Activated T-helper 1 cell treated with anti-CD3 and anti-CD28 coated beads, Interleukin-12 subunit alpha, Interleukin-12 subunit beta, Interleukin-2, Interleukin-4 antibody, amounts not matched to agents 30 ng/mL and 10 ng/mL and 1 ng/mL, durations not matched to agents 14 hours and 24 hours and 36 hours (primary cell): ENCODE measurements around the gene MAN1C1. TPM values are rescaled to one million over a fixed set of nuclear protein-coding genes. Genes with fewer than 3 reads are reported as not detected.
"Not testable (repeated sequence)": the region's sequence is repeated elsewhere in the genome, so short reads cannot be mapped to it uniquely, and the experiment has no call there.

ENCODE experiments used
- DNase-seq: peaks from one replicate; pipeline ENCODE4 v3.0.0; 2021; ENCODE audit warnings: low spot score
- H3K27ac Mint-ChIP-seq: one replicate; pipeline ENCODE4 v1.8.0; 2021; ENCODE audit warnings: mild to moderate bottlenecking, mixed read lengths
- H3K27me3 Mint-ChIP-seq: one replicate; pipeline ENCODE4 v1.8.0; 2022; ENCODE audit warnings: mild to moderate bottlenecking, moderate library complexity, mixed read lengths; ENCODE audit not compliant: insufficient read depth
- H3K36me3 Mint-ChIP-seq: one replicate; pipeline ENCODE4 v1.8.0; 2021; ENCODE audit warnings: low read depth, mixed read lengths
- H3K4me1 Mint-ChIP-seq: one replicate; pipeline ENCODE4 v1.8.0; 2021; ENCODE audit warnings: low read depth, mixed read lengths
- H3K4me3 Mint-ChIP-seq: one replicate; pipeline ENCODE4 v1.8.0; 2021; ENCODE audit warnings: mild to moderate bottlenecking, moderate library complexity, mixed read lengths
- H3K9me3 Mint-ChIP-seq: one replicate; pipeline ENCODE4 v1.8.0; 2021; ENCODE audit warnings: mixed read lengths
- intact Hi-C: fragments of 100-400 bp; cut with micrococcal nuclease; formaldehyde crosslinking; loops from one replicate; pipeline ENCODE4 v1.15.1; 2024
- total RNA-seq: library from RNA; stranded (reverse); gene quantifications from 2 replicates; pipeline ENCODE4 v1.2.3, GENCODE V29; 2022

MAN1C1 gene
- total RNA-seq, 1 donor from 2014 or later = 0.83 TPM

GRCh38 chr1:25727635-25728286 lies 111.2 kb downstream of the MAN1C1 start:
- peaks cover 17% of the 10 kb centered on the region for H3K4me1 Mint-ChIP-seq
- H3K9me3 Mint-ChIP-seq = no peaks in the 10 kb centered on the region
- peaks cover 57% of the 10 kb centered on the region for H3K27me3 Mint-ChIP-seq
- H3K27ac Mint-ChIP-seq = no peak overlapping the region
- no peak for DNase-seq
- intact Hi-C loops = no loop called here
- H3K36me3 Mint-ChIP-seq = no peaks in the 10 kb centered on the region
- no peak overlapping the region for H3K4me3 Mint-ChIP-seq

DNA sequence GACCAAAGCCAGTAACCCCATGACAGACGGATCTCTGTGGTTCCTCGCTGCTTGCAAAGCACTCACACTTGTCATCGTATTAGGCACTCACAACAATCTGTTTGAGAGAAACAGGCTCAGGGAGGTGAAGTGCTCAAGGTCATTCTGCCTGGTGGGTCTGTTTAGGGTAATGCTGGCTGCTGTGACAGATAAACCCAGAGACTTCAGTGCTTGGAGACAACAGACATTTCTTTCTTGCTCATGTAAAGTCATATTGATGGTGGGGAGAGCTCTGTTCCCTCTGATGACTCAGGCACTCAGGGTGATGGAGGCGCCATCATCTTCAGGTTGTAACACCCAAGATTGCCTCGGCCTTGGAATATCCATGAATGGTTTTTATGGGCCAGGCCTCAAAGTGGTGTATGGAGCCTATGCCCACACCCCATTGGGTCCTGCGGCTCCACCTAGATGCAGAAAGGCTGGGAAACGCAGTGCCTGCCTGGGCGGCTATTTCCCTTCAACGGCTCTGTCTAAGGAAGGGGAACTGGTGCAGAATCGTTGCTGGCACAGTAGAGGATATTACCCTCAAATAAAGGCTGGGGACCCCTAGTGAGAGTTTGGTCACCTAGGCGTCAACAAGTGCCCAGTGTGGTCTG lies 111.8 kb downstream of the MAN1C1 start:
- intact Hi-C loops = no loop called here
- Mint-ChIP-seq H3K4me1 (peaks cover 17% of the 10 kb centered on the region), H3K27me3 (peaks cover 60% of the 10 kb centered on the region)

DNA sequence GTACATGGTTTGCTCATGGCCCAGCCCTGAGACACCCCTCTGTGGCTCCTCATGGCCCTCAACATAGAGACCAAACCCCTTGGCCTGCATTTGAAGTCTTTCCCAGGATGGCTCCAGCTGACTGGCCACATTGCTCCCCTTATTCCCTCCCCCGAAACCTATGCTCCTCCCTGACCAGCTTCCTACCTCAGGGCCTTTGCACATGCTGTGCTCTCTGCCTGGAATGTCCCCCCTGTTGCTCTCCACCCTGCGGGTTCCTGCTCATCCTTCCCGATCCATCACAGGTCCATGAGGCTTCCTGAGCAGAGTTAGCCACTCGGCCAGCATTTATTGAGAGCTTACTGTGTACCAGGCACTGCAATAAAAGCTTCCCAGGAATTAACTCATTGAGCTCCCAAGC lies 112.5 kb downstream of the MAN1C1 start:
- Mint-ChIP-seq H3K4me3 (no peak overlapping the region), H3K4me1 (peaks cover 17% of the 10 kb centered on the region), H3K27ac (no peak overlapping the region), H3K27me3 (peaks cover 57% of the 10 kb centered on the region), H3K36me3 (no peaks in the 10 kb centered on the region), H3K9me3 (no peaks in the 10 kb centered on the region)
- no peak for DNase-seq
- intact Hi-C loops = no loop called here

More for the DNA sequence above, 111.8 kb downstream of the MAN1C1 start:
- Mint-ChIP-seq H3K4me3 (no peak overlapping the region), H3K9me3 (no peaks in the 10 kb centered on the region), H3K36me3 (no peaks in the 10 kb centered on the region), H3K27ac (no peak overlapping the region)
- no peak for DNase-seq

DNA sequence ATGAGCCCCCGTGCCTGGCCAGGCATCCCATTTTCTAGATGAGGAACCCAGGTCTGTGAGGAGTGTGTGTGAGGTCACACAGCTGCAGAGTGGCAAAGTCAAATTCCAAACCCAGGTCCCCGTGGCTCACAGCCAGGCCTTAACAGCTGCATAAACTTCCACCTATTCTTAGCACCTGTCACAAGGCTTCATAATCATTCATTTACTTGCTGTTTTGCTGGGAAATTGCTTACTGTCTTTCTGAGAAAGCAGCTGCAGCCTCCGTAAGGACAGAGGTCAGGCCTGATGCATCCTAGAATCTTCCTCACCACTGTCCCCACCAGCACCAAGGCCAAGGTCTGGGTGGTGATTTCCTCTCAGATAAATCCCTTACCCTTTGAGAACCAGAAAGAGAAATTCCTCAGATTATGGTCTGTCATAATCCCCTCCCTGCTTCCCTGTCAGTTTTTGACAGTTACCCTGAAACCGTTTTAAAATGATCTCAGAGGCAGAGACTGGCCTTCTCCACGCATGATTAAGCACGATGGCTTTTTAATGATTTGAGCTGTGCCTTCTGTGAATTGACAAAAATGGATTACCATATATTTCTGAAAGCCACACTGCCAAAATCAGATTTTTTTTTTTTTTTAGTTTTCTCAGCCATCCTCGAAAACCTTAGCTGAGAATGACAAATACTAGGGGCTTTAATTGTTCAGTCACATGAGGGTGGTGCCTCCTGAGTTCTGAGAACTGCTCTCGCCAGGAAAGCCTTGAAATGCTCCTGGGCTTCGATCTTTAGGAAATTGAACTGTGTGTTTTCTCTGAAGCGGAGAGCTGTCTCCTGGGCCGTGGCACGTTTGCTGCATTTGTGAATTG lies 113.4 kb downstream of the MAN1C1 start:
- Mint-ChIP-seq H3K4me1 (peaks cover 17% of the 10 kb centered on the region), H3K9me3 (no peaks in the 10 kb centered on the region), H3K4me3 (no peak overlapping the region), H3K27me3 (peaks cover 48% of the 10 kb centered on the region), H3K27ac (no peak overlapping the region), H3K36me3 (no peaks in the 10 kb centered on the region)
- DNase-seq = no peak
- intact Hi-C loops = loop anchor here (1.0 to 2.0 kb wide), 2 partner anchors 45 to 54 kb away; no protein-coding TSS in a partner anchor

DNA sequence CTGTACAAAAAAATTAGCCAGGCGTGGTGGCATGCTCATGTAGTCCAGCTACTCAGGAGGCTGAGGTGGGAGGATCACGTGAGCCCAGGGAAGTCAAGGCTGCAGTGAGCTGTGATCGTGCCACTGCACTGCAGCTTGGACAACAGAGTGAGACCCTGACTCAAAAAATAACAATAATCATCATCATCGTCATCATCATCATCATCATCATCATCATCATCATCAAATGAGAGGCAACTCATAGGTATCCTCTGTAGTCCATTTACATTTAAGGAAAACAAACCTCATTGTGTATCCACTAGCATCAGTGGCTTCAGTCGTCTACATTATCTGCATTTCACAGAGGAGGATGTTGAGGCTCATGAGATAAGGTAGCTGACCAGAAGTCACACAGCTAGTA lies 114.6 kb downstream of the MAN1C1 start:
- H3K9me3 Mint-ChIP-seq = no peaks in the 10 kb centered on the region
- no peak for DNase-seq
- intact Hi-C loops = loop anchor here (2.0 kb wide), 1 partner anchor 44 kb away; no protein-coding TSS in a partner anchor
- H3K27me3 Mint-ChIP-seq = peaks cover 43% of the 10 kb centered on the region
- H3K36me3 Mint-ChIP-seq = no peaks in the 10 kb centered on the region
- no peak overlapping the region for H3K27ac Mint-ChIP-seq
- peaks cover 17% of the 10 kb centered on the region for H3K4me1 Mint-ChIP-seq
- no peak overlapping the region for H3K4me3 Mint-ChIP-seq

- Mint-ChIP-seq H3K4me1 (peaks cover 17% of the 10 kb centered on the region), H3K4me3 (no peak overlapping the region), H3K36me3 (no peaks in the 10 kb centered on the region), H3K27me3 (peaks cover 41% of the 10 kb centered on the region), H3K9me3 (no peaks in the 10 kb centered on the region), H3K27ac (no peak overlapping the region)
- intact Hi-C loops = loop anchor here (2.0 kb wide), 1 partner anchor 43 kb away; no protein-coding TSS in a partner anchor
- DNase-seq = no peak
Measured at GRCh38 chr1:25731626-25732370, 115.2 kb downstream of the MAN1C1 start.

DNA sequence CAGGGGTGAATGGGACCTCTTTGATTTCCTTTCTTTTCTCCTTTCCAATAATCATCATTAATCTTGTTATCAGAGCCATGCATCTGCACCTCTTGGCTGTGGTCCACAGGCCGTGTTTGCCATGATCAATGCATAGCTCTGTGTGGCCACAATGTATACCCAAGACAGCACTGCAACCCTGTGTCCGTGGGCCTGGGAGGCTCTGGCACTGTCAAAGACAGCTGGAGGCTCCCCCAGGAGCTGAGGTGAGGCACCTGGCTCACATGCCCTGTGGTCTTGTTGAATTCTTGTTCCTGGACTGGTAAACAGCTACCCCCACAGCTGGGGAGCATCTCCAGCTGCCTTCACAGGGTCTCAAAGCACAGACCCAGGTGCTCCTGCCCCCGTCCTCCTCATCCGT lies 116.2 kb downstream of the MAN1C1 start:
- no peak for DNase-seq
- no peak overlapping the region for H3K27ac Mint-ChIP-seq
- intact Hi-C loops = no loop called here
- H3K36me3 Mint-ChIP-seq = no peaks in the 10 kb centered on the region
- H3K9me3 Mint-ChIP-seq = no peaks in the 10 kb centered on the region
- H3K4me3 Mint-ChIP-seq = no peak overlapping the region
- peaks cover 39% of the 10 kb centered on the region for H3K27me3 Mint-ChIP-seq
- peaks cover 17% of the 10 kb centered on the region for H3K4me1 Mint-ChIP-seq

GRCh38 chr1:25733271-25733670 lies 116.7 kb downstream of the MAN1C1 start:
- Mint-ChIP-seq H3K27me3 (peaks cover 38% of the 10 kb centered on the region), H3K27ac (no peak overlapping the region), H3K4me1 (peaks cover 17% of the 10 kb centered on the region), H3K9me3 (no peaks in the 10 kb centered on the region), H3K36me3 (no peaks in the 10 kb centered on the region), H3K4me3 (no peak overlapping the region)
- DNase-seq = no peak
- intact Hi-C loops = no loop called here

- H3K27ac Mint-ChIP-seq, intact Hi-C loops, DNase-seq, H3K9me3 Mint-ChIP-seq, H3K4me3 Mint-ChIP-seq, H3K36me3 Mint-ChIP-seq: not testable (repeated sequence)
- Mint-ChIP-seq H3K27me3 (peaks cover 39% of the 10 kb centered on the region), H3K4me1 (peaks cover 13% of the 10 kb centered on the region)
Measured at GRCh38 chr1:25734991-25735390, 118.4 kb downstream of the MAN1C1 start.

- Mint-ChIP-seq H3K36me3 (no peaks in the 10 kb centered on the region), H3K4me3 (no peak overlapping the region), H3K9me3 (no peaks in the 10 kb centered on the region), H3K4me1 (peaks cover 5% of the 10 kb centered on the region), H3K27me3 (peaks cover 40% of the 10 kb centered on the region), H3K27ac (no peak overlapping the region)
- intact Hi-C loops = no loop called here
- no peak for DNase-seq
Measured at GRCh38 chr1:25735956-25736529, 119.5 kb downstream of the MAN1C1 start.

- no peak for DNase-seq
- intact Hi-C loops = no loop called here
- Mint-ChIP-seq H3K9me3 (no peaks in the 10 kb centered on the region), H3K27me3 (peaks cover 42% of the 10 kb centered on the region), H3K27ac (no peak overlapping the region), H3K4me3 (no peak overlapping the region), H3K36me3 (no peaks in the 10 kb centered on the region), H3K4me1 (no peaks in the 10 kb centered on the region)
Measured at GRCh38 chr1:25737130-25737529, 120.5 kb downstream of the MAN1C1 start.

GRCh38 chr1:25738499-25738898 lies 121.9 kb downstream of the MAN1C1 start:
- no peak overlapping the region for H3K4me3 Mint-ChIP-seq
- no peak overlapping the region for H3K27ac Mint-ChIP-seq
- H3K9me3 Mint-ChIP-seq = no peaks in the 10 kb centered on the region
- H3K27me3 Mint-ChIP-seq = peaks cover 33% of the 10 kb centered on the region
- DNase-seq = no peak
- H3K36me3 Mint-ChIP-seq = no peaks in the 10 kb centered on the region
- intact Hi-C loops = no loop called here
- H3K4me1 Mint-ChIP-seq = no peaks in the 10 kb centered on the region
